ENCODE results near the gene CSF3. TPM values are rescaled to one million over a fixed set of nuclear protein-coding genes. Genes with fewer than 3 reads are reported as not detected.

Gene CSF3
- total RNA-seq, 1 experiment from 2014 or later = not detected

DNA sequence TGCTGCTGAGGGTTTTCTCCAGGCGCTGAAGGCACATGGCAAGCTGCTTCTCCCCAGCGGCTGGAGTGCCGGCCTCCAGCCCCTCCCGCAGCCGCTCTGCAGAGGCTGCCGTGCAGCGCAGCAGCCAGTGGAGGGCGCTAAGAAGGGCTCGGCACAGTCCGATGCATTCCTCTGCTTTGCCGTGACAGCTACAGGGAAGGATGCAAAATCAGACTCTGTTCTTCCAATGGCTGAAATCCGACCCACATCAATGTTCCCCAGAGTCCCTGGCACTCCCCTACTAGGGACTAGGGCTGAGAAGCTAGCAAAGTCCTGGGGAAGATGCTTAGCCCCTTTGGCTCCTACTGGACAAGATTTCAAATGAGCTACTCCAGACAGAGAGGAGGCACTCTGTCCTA is 19.9 kb downstream of the CSF3 start (continued):
- TF ChIP-seq RORB (CRISPR knock-in tag; IDR thresholded peaks at IDR 0.05) (no peak), CREM (CRISPR knock-in tag; IDR thresholded peaks at IDR 0.05) (no peak), FOXP1 (CRISPR knock-in tag; IDR thresholded peaks at IDR 0.05; ENCODE audit: borderline replicate concordance) (no peak), ETV6 (CRISPR knock-in tag; IDR thresholded peaks at IDR 0.05) (peak; percentile 77; the same call in 1 of the 2 replicates), FOXK1 (CRISPR knock-in tag; IDR thresholded peaks at IDR 0.05) (no peak), SP1 (CRISPR knock-in tag; conservative IDR thresholded peaks at IDR 0.05) (peak; percentile 36; the same call in 1 of the 2 replicates)
- TF ChIP-seq, protein P1, sequence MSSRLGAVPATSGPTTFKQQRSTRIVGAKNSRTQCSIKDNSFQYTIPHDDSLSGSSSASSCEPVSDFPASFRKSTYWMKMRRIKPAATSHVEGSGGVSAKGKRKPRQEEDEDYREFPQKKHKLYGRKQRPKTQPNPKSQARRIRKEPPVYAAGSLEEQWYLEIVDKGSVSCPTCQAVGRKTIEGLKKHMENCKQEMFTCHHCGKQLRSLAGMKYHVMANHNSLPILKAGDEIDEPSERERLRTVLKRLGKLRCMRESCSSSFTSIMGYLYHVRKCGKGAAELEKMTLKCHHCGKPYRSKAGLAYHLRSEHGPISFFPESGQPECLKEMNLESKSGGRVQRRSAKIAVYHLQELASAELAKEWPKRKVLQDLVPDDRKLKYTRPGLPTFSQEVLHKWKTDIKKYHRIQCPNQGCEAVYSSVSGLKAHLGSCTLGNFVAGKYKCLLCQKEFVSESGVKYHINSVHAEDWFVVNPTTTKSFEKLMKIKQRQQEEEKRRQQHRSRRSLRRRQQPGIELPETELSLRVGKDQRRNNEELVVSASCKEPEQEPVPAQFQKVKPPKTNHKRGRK (CRISPR knock-in tag; IDR thresholded peaks at IDR 0.05; ENCODE audit: borderline replicate concordance) = no peak

DNA sequence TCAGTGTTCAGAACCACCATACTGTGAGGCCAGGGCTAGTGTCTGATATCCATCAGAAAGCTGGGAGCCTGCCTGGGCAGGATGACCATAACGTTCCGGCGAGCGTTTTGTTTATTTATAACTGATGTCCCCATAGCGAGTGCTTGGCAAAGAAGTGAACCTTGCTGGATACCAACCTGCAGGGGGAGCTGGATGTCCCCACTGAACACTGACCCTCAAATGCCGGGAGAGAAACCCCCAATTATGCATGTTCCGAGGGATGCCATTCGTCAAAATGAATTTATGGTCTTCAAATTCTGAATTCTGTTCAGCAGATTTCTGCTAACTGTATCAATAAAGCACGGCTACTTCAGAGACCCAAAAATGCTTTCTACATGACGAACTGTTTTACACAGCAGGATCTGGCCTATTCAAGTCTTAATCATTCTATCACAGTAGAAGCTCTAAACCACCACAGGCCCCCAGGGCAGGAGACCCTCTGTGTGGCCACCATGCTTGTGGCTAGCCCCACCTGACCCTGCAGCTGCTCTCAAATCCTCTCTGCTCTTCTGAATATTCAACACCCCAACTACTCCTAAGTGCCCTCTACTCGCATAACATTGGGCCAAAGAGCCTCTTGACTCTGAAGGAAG is 23.8 kb downstream of the CSF3 start:
- 0 out of 2 replicates have a peak overlapping the region, but pooled peaks have one; percentile 6 for H3K4me3 Mint-ChIP-seq
- no peak for TF ChIP-seq KAT7 (CRISPR knock-in tag; IDR thresholded peaks at IDR 0.05; ENCODE audit: borderline replicate concordance)
- TF ChIP-seq ELF4 (CRISPR knock-in tag; IDR thresholded peaks at IDR 0.05; ENCODE audit: low read depth) = no peak
- TF ChIP-seq, protein P2, sequence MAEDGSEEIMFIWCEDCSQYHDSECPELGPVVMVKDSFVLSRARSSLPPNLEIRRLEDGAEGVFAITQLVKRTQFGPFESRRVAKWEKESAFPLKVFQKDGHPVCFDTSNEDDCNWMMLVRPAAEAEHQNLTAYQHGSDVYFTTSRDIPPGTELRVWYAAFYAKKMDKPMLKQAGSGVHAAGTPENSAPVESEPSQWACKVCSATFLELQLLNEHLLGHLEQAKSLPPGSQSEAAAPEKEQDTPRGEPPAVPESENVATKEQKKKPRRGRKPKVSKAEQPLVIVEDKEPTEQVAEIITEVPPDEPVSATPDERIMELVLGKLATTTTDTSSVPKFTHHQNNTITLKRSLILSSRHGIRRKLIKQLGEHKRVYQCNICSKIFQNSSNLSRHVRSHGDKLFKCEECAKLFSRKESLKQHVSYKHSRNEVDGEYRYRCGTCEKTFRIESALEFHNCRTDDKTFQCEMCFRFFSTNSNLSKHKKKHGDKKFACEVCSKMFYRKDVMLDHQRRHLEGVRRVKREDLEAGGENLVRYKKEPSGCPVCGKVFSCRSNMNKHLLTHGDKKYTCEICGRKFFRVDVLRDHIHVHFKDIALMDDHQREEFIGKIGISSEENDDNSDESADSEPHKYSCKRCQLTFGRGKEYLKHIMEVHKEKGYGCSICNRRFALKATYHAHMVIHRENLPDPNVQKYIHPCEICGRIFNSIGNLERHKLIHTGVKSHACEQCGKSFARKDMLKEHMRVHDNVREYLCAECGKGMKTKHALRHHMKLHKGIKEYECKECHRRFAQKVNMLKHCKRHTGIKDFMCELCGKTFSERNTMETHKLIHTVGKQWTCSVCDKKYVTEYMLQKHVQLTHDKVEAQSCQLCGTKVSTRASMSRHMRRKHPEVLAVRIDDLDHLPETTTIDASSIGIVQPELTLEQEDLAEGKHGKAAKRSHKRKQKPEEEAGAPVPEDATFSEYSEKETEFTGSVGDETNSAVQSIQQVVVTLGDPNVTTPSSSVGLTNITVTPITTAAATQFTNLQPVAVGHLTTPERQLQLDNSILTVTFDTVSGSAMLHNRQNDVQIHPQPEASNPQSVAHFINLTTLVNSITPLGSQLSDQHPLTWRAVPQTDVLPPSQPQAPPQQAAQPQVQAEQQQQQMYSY (CRISPR knock-in tag; IDR thresholded peaks at IDR 0.05) = no peak
- TF ChIP-seq, protein P3, sequence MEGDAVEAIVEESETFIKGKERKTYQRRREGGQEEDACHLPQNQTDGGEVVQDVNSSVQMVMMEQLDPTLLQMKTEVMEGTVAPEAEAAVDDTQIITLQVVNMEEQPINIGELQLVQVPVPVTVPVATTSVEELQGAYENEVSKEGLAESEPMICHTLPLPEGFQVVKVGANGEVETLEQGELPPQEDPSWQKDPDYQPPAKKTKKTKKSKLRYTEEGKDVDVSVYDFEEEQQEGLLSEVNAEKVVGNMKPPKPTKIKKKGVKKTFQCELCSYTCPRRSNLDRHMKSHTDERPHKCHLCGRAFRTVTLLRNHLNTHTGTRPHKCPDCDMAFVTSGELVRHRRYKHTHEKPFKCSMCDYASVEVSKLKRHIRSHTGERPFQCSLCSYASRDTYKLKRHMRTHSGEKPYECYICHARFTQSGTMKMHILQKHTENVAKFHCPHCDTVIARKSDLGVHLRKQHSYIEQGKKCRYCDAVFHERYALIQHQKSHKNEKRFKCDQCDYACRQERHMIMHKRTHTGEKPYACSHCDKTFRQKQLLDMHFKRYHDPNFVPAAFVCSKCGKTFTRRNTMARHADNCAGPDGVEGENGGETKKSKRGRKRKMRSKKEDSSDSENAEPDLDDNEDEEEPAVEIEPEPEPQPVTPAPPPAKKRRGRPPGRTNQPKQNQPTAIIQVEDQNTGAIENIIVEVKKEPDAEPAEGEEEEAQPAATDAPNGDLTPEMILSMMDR (IDR thresholded peaks at IDR 0.05) = 0 out of 2 replicates have a peak, but pooled peaks have one; percentile 11
- TF ChIP-seq SMAD3 (CRISPR knock-in tag; IDR thresholded peaks at IDR 0.05; ENCODE audit: borderline replicate concordance) = no peak
- TF ChIP-seq NFYB (CRISPR knock-in tag; conservative IDR thresholded peaks at IDR 0.05; ENCODE audit: low read depth) = no peak
- TF ChIP-seq, protein P4, sequence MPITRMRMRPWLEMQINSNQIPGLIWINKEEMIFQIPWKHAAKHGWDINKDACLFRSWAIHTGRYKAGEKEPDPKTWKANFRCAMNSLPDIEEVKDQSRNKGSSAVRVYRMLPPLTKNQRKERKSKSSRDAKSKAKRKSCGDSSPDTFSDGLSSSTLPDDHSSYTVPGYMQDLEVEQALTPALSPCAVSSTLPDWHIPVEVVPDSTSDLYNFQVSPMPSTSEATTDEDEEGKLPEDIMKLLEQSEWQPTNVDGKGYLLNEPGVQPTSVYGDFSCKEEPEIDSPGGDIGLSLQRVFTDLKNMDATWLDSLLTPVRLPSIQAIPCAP (CRISPR knock-in tag; IDR thresholded peaks at IDR 0.05) = no peak
- ChIA-PET POLR2A (interaction anchor here (0.5 to 1.0 kb wide), 3 partner anchors 16 to 1432 kb away, joined by 3 to 4 read pairs (median 4); partner anchors contain the start of gene MED24), CTCF (interaction anchor here (0.5 to 8.4 kb wide), 32 partner anchors 9 to 1099 kb away, joined by 3 to 193 read pairs (median 5); partner anchors contain the start of genes MED24, NR1D1, PSMD3 and THRA)
- peak; percentile 59 for DNase-seq (ENCODE audit: low spot score)
- no peaks in the 10 kb centered on the region for H3K27me3 Mint-ChIP-seq (ENCODE audit: low read depth)
- no peaks in the 10 kb centered on the region; the same call in 1 of the 2 replicates for H3K36me3 Mint-ChIP-seq
- peak; percentile 65 for ATAC-seq
- no peaks in the 10 kb centered on the region for H3K9me3 Mint-ChIP-seq
- peaks cover 18% of the 10 kb centered on the region for H3K4me1 Mint-ChIP-seq
- H3K27ac Mint-ChIP-seq = peak overlapping the region; percentile 62

DNA sequence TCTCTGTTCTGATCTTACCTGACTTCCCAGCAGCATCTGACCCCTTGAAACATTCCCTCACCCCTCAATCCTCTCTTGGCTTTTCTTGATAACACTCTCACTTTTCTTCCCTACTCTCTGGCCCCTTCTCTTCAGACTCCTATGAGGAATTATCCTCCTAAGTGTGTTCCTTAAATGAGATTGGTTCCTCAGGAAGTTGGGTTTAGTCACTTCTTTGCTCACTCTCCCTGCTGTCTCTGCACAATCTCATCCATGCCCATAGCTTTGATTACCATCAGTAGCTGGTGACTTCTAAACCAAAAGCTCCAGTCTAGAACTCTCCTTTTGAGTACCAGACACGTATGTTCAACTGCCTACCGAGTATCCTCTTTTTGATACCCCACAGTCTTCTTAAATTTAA is 26.0 kb downstream of the CSF3 start:
- no peak overlapping the region for H3K4me3 Mint-ChIP-seq
- no peak for DNase-seq (ENCODE audit: low spot score)
- H3K36me3 Mint-ChIP-seq = peaks cover 3% of the 10 kb centered on the region; the same call in 1 of the 2 replicates
- CTCF ChIA-PET = interaction anchor here (0.6 to 8.4 kb wide), 5 partner anchors 14 to 70 kb away, joined by 3 to 193 read pairs (median 4); no protein-coding TSS in a partner anchor
- H3K4me1 Mint-ChIP-seq = peaks cover 11% of the 10 kb centered on the region
- peak overlapping the region; percentile 65 for H3K27ac Mint-ChIP-seq
- POLR2A ChIA-PET = interaction anchor here (0.7 kb wide), 1 partner anchor 16 kb away, joined by 4 read pairs; no protein-coding TSS in a partner anchor
- H3K27me3 Mint-ChIP-seq (ENCODE audit: low read depth) = no peaks in the 10 kb centered on the region
- H3K9me3 Mint-ChIP-seq = no peaks in the 10 kb centered on the region
- ATAC-seq = no peak
- TF ChIP-seq RELA (CRISPR knock-in tag; IDR thresholded peaks at IDR 0.05; ENCODE audit: borderline replicate concordance) = no peak
- TF ChIP-seq ZNF396 (CRISPR knock-in tag; IDR thresholded peaks at IDR 0.05; ENCODE audit: borderline replicate concordance) = no peak
- TF ChIP-seq, protein P5, sequence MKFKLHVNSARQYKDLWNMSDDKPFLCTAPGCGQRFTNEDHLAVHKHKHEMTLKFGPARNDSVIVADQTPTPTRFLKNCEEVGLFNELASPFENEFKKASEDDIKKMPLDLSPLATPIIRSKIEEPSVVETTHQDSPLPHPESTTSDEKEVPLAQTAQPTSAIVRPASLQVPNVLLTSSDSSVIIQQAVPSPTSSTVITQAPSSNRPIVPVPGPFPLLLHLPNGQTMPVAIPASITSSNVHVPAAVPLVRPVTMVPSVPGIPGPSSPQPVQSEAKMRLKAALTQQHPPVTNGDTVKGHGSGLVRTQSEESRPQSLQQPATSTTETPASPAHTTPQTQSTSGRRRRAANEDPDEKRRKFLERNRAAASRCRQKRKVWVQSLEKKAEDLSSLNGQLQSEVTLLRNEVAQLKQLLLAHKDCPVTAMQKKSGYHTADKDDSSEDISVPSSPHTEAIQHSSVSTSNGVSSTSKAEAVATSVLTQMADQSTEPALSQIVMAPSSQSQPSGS (CRISPR knock-in tag; IDR thresholded peaks at IDR 0.05; ENCODE audit: borderline replicate concordance, low read depth) = no peak
- TF ChIP-seq ZNF671 (CRISPR knock-in tag; IDR thresholded peaks at IDR 0.05) = no peak
- TF ChIP-seq, protein P2 (CRISPR knock-in tag; IDR thresholded peaks at IDR 0.05) = no peak
